Neural cell (in vitro differentiated cells): ENCODE data around the gene ZCCHC4.

Experiments used
- EP300 ChIP-seq: fragments of 450-650 bp; conservative IDR thresholded peaks from 2 replicates; pipeline ENCODE4 v1.6.1; 2014; ENCODE audit warnings: antibody characterized with exemption, mild to moderate bottlenecking, moderate library complexity; ENCODE audit not compliant: poor library complexity, severe bottlenecking
- EZH2 ChIP-seq: fragments of 200-600, 300-800 bp; shearing (Covaris generic), sonication (generic); IDR thresholded peaks from 2 replicates; pipeline ENCODE4 v1.6.1; 2014; ENCODE audit warnings: antibody characterized with exemption, low read length, borderline replicate concordance, mild to moderate bottlenecking; ENCODE audit not compliant: insufficient read depth, poor library complexity, severe bottlenecking
- POLR2AphosphoS5 ChIP-seq: IDR thresholded peaks from 2 replicates; pipeline ENCODE4 v1.6.1; 2012
- RAD21 ChIP-seq: fragments of 450-650 bp; conservative IDR thresholded peaks from 2 replicates; pipeline ENCODE4 v1.6.1; 2014; ENCODE audit warnings: antibody characterized with exemption, mild to moderate bottlenecking, moderate library complexity
- SMC3 ChIP-seq: fragments of 450-650 bp; conservative IDR thresholded peaks from 2 replicates; pipeline ENCODE4 v1.6.1; 2014; ENCODE audit warnings: antibody characterized with exemption, mild to moderate bottlenecking, moderate library complexity; ENCODE audit not compliant: poor library complexity
- TAF1 ChIP-seq: IDR thresholded peaks from 2 replicates; pipeline ENCODE4 v1.6.1; 2012; ENCODE audit warnings: low read depth
- TF ChIP-seq, protein P1 (sequence below): fragments of 450-650 bp; IDR thresholded peaks from 2 replicates; pipeline ENCODE4 v1.5.1; 2014; ENCODE audit warnings: antibody characterized with exemption, mild to moderate bottlenecking, moderate library complexity; ENCODE audit not compliant: poor library complexity, severe bottlenecking
- TF ChIP-seq, protein P2 (sequence below): IDR thresholded peaks from 2 replicates; pipeline ENCODE4 v1.6.1; 2012; ENCODE audit warnings: borderline replicate concordance

DNA sequence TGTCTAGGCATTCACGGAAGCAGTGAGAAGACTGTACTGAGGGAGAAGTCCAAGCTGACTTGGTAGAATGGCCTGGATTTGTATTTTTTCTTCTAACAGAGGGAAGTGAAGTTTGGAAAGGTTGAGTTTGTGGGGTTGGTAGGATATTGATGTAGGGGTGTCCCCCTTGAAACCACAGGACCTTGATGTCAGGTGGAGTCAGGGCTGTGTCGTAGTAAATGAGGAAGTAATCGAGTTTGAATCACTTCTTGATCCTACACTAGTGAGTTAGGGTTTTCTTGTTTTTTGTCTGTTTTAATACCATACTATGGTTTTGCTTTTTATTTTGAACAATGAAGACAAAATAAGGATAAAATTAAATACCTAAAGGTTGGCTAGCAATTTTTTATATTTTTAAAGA lies 34.3 kb downstream of the ZCCHC4 start:
- TF ChIP-seq TAF1 (no peak), EZH2 (no peak), SMC3 (no peak), RAD21 (no peak), POLR2AphosphoS5 (no peak), EP300 (no peak)
- TF ChIP-seq, protein P1, sequence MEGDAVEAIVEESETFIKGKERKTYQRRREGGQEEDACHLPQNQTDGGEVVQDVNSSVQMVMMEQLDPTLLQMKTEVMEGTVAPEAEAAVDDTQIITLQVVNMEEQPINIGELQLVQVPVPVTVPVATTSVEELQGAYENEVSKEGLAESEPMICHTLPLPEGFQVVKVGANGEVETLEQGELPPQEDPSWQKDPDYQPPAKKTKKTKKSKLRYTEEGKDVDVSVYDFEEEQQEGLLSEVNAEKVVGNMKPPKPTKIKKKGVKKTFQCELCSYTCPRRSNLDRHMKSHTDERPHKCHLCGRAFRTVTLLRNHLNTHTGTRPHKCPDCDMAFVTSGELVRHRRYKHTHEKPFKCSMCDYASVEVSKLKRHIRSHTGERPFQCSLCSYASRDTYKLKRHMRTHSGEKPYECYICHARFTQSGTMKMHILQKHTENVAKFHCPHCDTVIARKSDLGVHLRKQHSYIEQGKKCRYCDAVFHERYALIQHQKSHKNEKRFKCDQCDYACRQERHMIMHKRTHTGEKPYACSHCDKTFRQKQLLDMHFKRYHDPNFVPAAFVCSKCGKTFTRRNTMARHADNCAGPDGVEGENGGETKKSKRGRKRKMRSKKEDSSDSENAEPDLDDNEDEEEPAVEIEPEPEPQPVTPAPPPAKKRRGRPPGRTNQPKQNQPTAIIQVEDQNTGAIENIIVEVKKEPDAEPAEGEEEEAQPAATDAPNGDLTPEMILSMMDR: no peak
- TF ChIP-seq, protein P2, sequence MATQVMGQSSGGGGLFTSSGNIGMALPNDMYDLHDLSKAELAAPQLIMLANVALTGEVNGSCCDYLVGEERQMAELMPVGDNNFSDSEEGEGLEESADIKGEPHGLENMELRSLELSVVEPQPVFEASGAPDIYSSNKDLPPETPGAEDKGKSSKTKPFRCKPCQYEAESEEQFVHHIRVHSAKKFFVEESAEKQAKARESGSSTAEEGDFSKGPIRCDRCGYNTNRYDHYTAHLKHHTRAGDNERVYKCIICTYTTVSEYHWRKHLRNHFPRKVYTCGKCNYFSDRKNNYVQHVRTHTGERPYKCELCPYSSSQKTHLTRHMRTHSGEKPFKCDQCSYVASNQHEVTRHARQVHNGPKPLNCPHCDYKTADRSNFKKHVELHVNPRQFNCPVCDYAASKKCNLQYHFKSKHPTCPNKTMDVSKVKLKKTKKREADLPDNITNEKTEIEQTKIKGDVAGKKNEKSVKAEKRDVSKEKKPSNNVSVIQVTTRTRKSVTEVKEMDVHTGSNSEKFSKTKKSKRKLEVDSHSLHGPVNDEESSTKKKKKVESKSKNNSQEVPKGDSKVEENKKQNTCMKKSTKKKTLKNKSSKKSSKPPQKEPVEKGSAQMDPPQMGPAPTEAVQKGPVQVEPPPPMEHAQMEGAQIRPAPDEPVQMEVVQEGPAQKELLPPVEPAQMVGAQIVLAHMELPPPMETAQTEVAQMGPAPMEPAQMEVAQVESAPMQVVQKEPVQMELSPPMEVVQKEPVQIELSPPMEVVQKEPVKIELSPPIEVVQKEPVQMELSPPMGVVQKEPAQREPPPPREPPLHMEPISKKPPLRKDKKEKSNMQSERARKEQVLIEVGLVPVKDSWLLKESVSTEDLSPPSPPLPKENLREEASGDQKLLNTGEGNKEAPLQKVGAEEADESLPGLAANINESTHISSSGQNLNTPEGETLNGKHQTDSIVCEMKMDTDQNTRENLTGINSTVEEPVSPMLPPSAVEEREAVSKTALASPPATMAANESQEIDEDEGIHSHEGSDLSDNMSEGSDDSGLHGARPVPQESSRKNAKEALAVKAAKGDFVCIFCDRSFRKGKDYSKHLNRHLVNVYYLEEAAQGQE: no peak
